HG03196 (cell line): Measurements from ENCODE around the gene YAP1.

Experiments used
- ATAC-seq: cut with Tn5 transposase; IDR thresholded peaks from one replicate; pipeline ENCODE4 v1.9.1; 2021; ENCODE audit not compliant: unreplicated experiment

The YAP1 gene

GRCh38 chr11:102109896-102110760 is at the start of gene YAP1:
YAP1 (plus strand) TSS chr11:102110447; CDS start chr11:102110849, 402 bp downstream.
- ATAC-seq = peak; percentile 80

- no peak for ATAC-seq
Observed at GRCh38 chr11:102061276-102061675, 49.0 kb upstream of the YAP1 start.

GRCh38 chr11:102062106-102062505 is 48.1 kb upstream of the YAP1 start:
- ATAC-seq = no peak

GRCh38 chr11:102064316-102064715 is 45.9 kb upstream of the YAP1 start:
- ATAC-seq = no peak

- no peak for ATAC-seq
Observed at GRCh38 chr11:102070766-102071165, 39.5 kb upstream of the YAP1 start.

GRCh38 chr11:102071497-102072472 is 38.5 kb upstream of the YAP1 start:
- no peak for ATAC-seq

- ATAC-seq = no peak
Observed at GRCh38 chr11:102073253-102073652, 37.0 kb upstream of the YAP1 start.

- ATAC-seq = no peak
Observed at GRCh38 chr11:102079625-102080024, 30.6 kb upstream of the YAP1 start.

- no peak for ATAC-seq
Observed at GRCh38 chr11:102081313-102081712, 28.9 kb upstream of the YAP1 start.

GRCh38 chr11:102085864-102086551 is 24.2 kb upstream of the YAP1 start:
- ATAC-seq = no peak

GRCh38 chr11:102097186-102097585 is 13.1 kb upstream of the YAP1 start:
- no peak for ATAC-seq

GRCh38 chr11:102099755-102100154 is 10.5 kb upstream of the YAP1 start:
- no peak for ATAC-seq

GRCh38 chr11:102108734-102109440 is 1.4 kb upstream of the YAP1 start:
- no peak for ATAC-seq

GRCh38 chr11:102110761-102111010 is 439 bp downstream of the YAP1 start:
- ATAC-seq = peak; percentile 16

GRCh38 chr11:102111011-102111786 is 952 bp downstream of the YAP1 start:
- no peak for ATAC-seq

GRCh38 chr11:102111787-102112508 is 1.7 kb downstream of the YAP1 start:
- no peak for ATAC-seq

GRCh38 chr11:102112509-102112821 is 2.2 kb downstream of the YAP1 start:
- ATAC-seq = no peak

GRCh38 chr11:102114032-102114431 is 3.8 kb downstream of the YAP1 start:
- ATAC-seq = no peak

- ATAC-seq = no peak
Observed at GRCh38 chr11:102115557-102115956, 5.3 kb downstream of the YAP1 start.
